Pancreas (tissue), 10 donors: ENCODE data around the gene RDX. TPM values are rescaled to one million over a fixed set of nuclear protein-coding genes. Genes with fewer than 3 reads are reported as not detected.

Source experiments
- ATAC-seq, 4 donors: fragments of 200-7000 bp; cut with Tn5 transposase; one replicate each; pipeline versions ENCODE4 v1.8.0 to v1.9.1; 2020; ENCODE audit warnings: mild to moderate bottlenecking in 4 of 4, moderate library complexity in 4 of 4
- DNase-seq, 6 donors: peaks; one replicate each; pipeline ENCODE4 v3.0.0-alpha.2; 2020
- FAIRE-seq: peaks from 2 replicates; lab custom pipeline; 2012; peaks lifted over from hg19 to GRCh38; lab: Jason Lieb, UNC
- H3K27ac ChIP-seq, 4 donors: fragments of 200-600 bp; sonication (generic); 1 replicate in 3 of 4; 2 replicates in 1 of 4; pipeline versions ENCODE4 v1.5.0 to v1.8.0; 2020
- H3K27me3 ChIP-seq, 4 donors: fragments of 200-600 bp; one replicate each; pipeline ENCODE4 v1.8.0; 2021
- H3K36me3 ChIP-seq, 3 donors: fragments of 200-600 bp; sonication (generic) in 1 of 3; one replicate each; pipeline versions ENCODE4 v1.5.0 to v1.8.0; 2020 to 2021
- H3K4me1 ChIP-seq, 3 donors: fragments of 200-600 bp; one replicate each; pipeline ENCODE4 v1.8.0; 2021
- H3K4me3 ChIP-seq, 4 donors: fragments of 200-600 bp; sonication (generic) in 2 of 4; one replicate each; pipeline versions ENCODE4 v1.5.0 to v1.8.0; 2020 to 2021
- H3K9me3 ChIP-seq, 4 donors: fragments of 200-600 bp; one replicate each; pipeline ENCODE4 v1.8.0; 2021
- CTCF ChIP-seq, 4 donors: fragments of 200-600 bp; sonication (generic) in 3 of 4; IDR thresholded peaks; one replicate each; pipeline versions ENCODE4 v1.5.0 to v1.8.0; 2021; ENCODE audit warnings: antibody characterized with exemption in 4 of 4
- WGBS, 2 donors: extraction: QIAGEN DNeasy Blood & Tissue Kit; methylation state at CpG; one replicate each; pipeline ENCODE4 v1.1.7; 2013; 5-methylcytosine and 5-hydroxymethylcytosine counted together
- intact Hi-C, 3 donors: fragments of 100-400 bp; cut with DNase I; formaldehyde crosslinking; loops; one replicate each; pipeline versions ENCODE4 v1.11.1 to v1.14.2; 2022
- polyA plus RNA-seq, 2 donors: library from polyadenylated mRNA; stranded (reverse); fragments of 200-250 nt; gene quantifications; one replicate each; pipeline ENCODE4 v1.2.3, GENCODE V29; 2013
- total RNA-seq, 6 donors: library from RNA; stranded (reverse); fragmentation: NEBNext Ultra II Directional in 4 of 6; extraction: Animal tissue kit (Norgen Biotek cat#: 25700) in 4 of 6; gene quantifications; one replicate each; pipeline versions ENCODE4 v1.2.1 to v1.2.4, GENCODE V29; 2021 to 2023
- donor health status: healthy with polysubstance abuse.
- donor health status: DM: no; HTN: no; CAD: no; lungs with moderate emphysema.
- donor health status: DM: no; HTN: no; CAD: no.
- donor health status: control.
- donor health status: control.
- donor health status: Bipolar disorder and iron deficiency.
- donor health status: DM: yes; HTN: yes; CAD: no.
- donor health status: DM: no; HTN: no; CAD: no.
- donor health status: DM: no; HTN: no; CAD: no.
- donor health status: DM: yes; HTN: yes; CAD: no.

The RDX gene
- total and polyA plus RNA-seq, 8 donors, result 11.4 to 97.1 (median 51.4) TPM

- DNase-seq, result no peak
- WGBS, 2 donors, result 95% methylated on average over 7 of the region's 7 CpGs
- Histone ChIP-seq H3K9me3 (no peaks in the 10 kb centered on the region), H3K4me3 (no peak overlapping the region), H3K4me1 (no peaks in the 10 kb centered on the region), H3K36me3 (peaks cover 0 to 12% (median 0%) of the 10 kb centered on the region in 3 donors), H3K27ac (no peak overlapping the region), H3K27me3 (no peaks in the 10 kb centered on the region)
- ATAC-seq, result no peak
- intact Hi-C loops, result no loop called here
- no peak for FAIRE-seq
- no peak for TF ChIP-seq CTCF (IDR thresholded peaks at IDR 0.05)
Measured at GRCh38 chr11:110269996-110270395, 26.4 kb downstream of the RDX start.

GRCh38 chr11:110268441-110268840 lies 28.0 kb downstream of the RDX start:
- FAIRE-seq, result no peak
- H3K27me3 ChIP-seq, result no peaks in the 10 kb centered on the region
- no peak for TF ChIP-seq CTCF (IDR thresholded peaks at IDR 0.05)
- no peak overlapping the region for H3K4me3 ChIP-seq
- ATAC-seq, result no peak
- intact Hi-C loops, result no loop called here
- H3K27ac ChIP-seq, result no peak overlapping the region
- no peaks in the 10 kb centered on the region for H3K4me1 ChIP-seq
- no peak for DNase-seq
- H3K9me3 ChIP-seq, result no peaks in the 10 kb centered on the region
- WGBS, 2 donors, result 84 to 94% methylated on average over 1 of the region's 1 CpG
- peaks cover 0 to 19% (median 0%) of the 10 kb centered on the region in 3 donors for H3K36me3 ChIP-seq

- H3K36me3 ChIP-seq, result peaks cover 0 to 36% (median 0%) of the 10 kb centered on the region in 3 donors
- no peak overlapping the region for H3K4me3 ChIP-seq
- FAIRE-seq (no peak), DNase-seq (no peak), ATAC-seq (no peak)
- no peak overlapping the region for H3K27ac ChIP-seq
- H3K4me1 ChIP-seq, result no peaks in the 10 kb centered on the region
- intact Hi-C loops, result no loop called here
- TF ChIP-seq CTCF (IDR thresholded peaks at IDR 0.05), result no peak
- no peaks in the 10 kb centered on the region for H3K27me3 ChIP-seq
- H3K9me3 ChIP-seq, result no peaks in the 10 kb centered on the region
- WGBS, 2 donors, result 96 to 100% methylated on average over 6 of the region's 6 CpGs
Measured at GRCh38 chr11:110262072-110262403, 34.4 kb downstream of the RDX start.

- Histone ChIP-seq H3K36me3 (peaks cover 0 to 36% (median 0%) of the 10 kb centered on the region in 3 donors), H3K4me1 (no peaks in the 10 kb centered on the region), H3K4me3 (no peak overlapping the region), H3K27me3 (no peaks in the 10 kb centered on the region), H3K27ac (no peak overlapping the region), H3K9me3 (no peaks in the 10 kb centered on the region)
- FAIRE-seq, result peak; percentile 9
- 94 to 97% methylated on average over 2 of the region's 2 CpGs for WGBS, 2 donors
- intact Hi-C loops, result no loop called here
- DNase-seq, result no peak
- no peak for TF ChIP-seq CTCF (IDR thresholded peaks at IDR 0.05)
- ATAC-seq, result no peak
Measured at GRCh38 chr11:110261195-110262071, 35.0 kb downstream of the RDX start.

GRCh38 chr11:110253525-110253924 lies 42.9 kb downstream of the RDX start:
- no peak for DNase-seq
- WGBS, 2 donors, result 59 to 62% methylated on average over 3 of the region's 3 CpGs
- no peak overlapping the region for H3K27ac ChIP-seq
- H3K9me3 ChIP-seq, result no peaks in the 10 kb centered on the region
- intact Hi-C loops, result no loop called here
- H3K36me3 ChIP-seq, result peaks cover 0 to 10% (median 0%) of the 10 kb centered on the region in 3 donors
- H3K4me1 ChIP-seq, result peaks cover 6 to 11% (median 7%) of the 10 kb centered on the region in 3 donors
- no peak for ATAC-seq
- TF ChIP-seq CTCF (IDR thresholded peaks at IDR 0.05), result no peak
- no peaks in the 10 kb centered on the region for H3K27me3 ChIP-seq
- no peak for FAIRE-seq
- no peak overlapping the region for H3K4me3 ChIP-seq
